Liver (tissue), 9 donors: ENCODE data around the gene TFF1. TPM values are rescaled to one million over a fixed set of nuclear protein-coding genes. Genes with fewer than 3 reads are reported as not detected.

Source experiments
- DNase-seq: peaks from one replicate; pipeline ENCODE4 v3.0.0-alpha.2; 2017; ENCODE audit warnings: low spot score
- H3K27ac ChIP-seq, 2 donors: one replicate each; pipeline ENCODE4 v1.7.0; 2013; ENCODE audit warnings: inconsistent platforms in 2 of 2, low read length in 2 of 2, control low read depth in 1 of 2, low read depth in 1 of 2, mild to moderate bottlenecking in 1 of 2
- H3K27me3 ChIP-seq, 4 donors: one replicate each; pipeline versions ENCODE4 v1.6.1 to v1.7.0; 2013; ENCODE audit warnings: low read length in 3 of 4, inconsistent platforms in 1 of 4, mild to moderate bottlenecking in 1 of 4, moderate library complexity in 1 of 4; ENCODE audit not compliant: control insufficient read depth in 4 of 4, insufficient read depth in 4 of 4
- H3K36me3 ChIP-seq, 4 donors: one replicate each; pipeline versions ENCODE4 v1.6.1 to v1.7.0; 2013; ENCODE audit warnings: low read length in 3 of 4, mild to moderate bottlenecking in 3 of 4, low read depth in 1 of 4, moderate library complexity in 1 of 4; ENCODE audit not compliant: control insufficient read depth in 4 of 4, insufficient read depth in 3 of 4
- H3K4me1 ChIP-seq, 4 donors: one replicate each; pipeline versions ENCODE4 v1.6.1 to v1.7.0; 2013; ENCODE audit warnings: low read length in 3 of 4, mild to moderate bottlenecking in 3 of 4, moderate library complexity in 1 of 4; ENCODE audit not compliant: control insufficient read depth in 4 of 4, insufficient read depth in 4 of 4
- H3K4me3 ChIP-seq, 3 donors: one replicate each; pipeline versions ENCODE4 v1.6.1 to v1.7.0; 2013; ENCODE audit warnings: low read length in 3 of 3, control low read depth in 1 of 3, low read depth in 1 of 3, mild to moderate bottlenecking in 1 of 3
- H3K9ac ChIP-seq, 2 donors: one replicate each; pipeline ENCODE4 v1.7.0; 2013; ENCODE audit warnings: low read length in 2 of 2, mild to moderate bottlenecking in 2 of 2, moderate library complexity in 2 of 2, control low read depth in 1 of 2, low read depth in 1 of 2
- H3K9me3 ChIP-seq, 4 donors: one replicate each; pipeline versions ENCODE4 v1.6.1 to v1.7.0; 2013; ENCODE audit warnings: low read length in 3 of 4; ENCODE audit not compliant: control insufficient read depth in 4 of 4
- FOXA1 ChIP-seq: IDR thresholded peaks from 2 replicates; pipeline ENCODE4 v1.6.1; 2016; ENCODE audit warnings: antibody characterized with exemption
- FOXA2 ChIP-seq: IDR thresholded peaks from 2 replicates; pipeline ENCODE4 v1.6.1; 2016; ENCODE audit warnings: antibody characterized with exemption
- GABPA ChIP-seq, 2 donors: IDR thresholded peaks in 1 of 2; conservative IDR thresholded peaks in 1 of 2; 2 replicates each; pipeline ENCODE4 v1.6.1; 2016; ENCODE audit warnings: antibody characterized with exemption in 2 of 2, mild to moderate bottlenecking in 1 of 2, moderate library complexity in 1 of 2
- HNF4A ChIP-seq, 2 donors: conservative IDR thresholded peaks; 2 replicates each; pipeline ENCODE4 v1.6.1; 2016; ENCODE audit warnings: antibody characterized with exemption in 2 of 2, mild to moderate bottlenecking in 2 of 2
- JUND ChIP-seq, 2 donors: IDR thresholded peaks; 2 replicates each; pipeline ENCODE4 v1.6.1; 2016; ENCODE audit warnings: antibody characterized with exemption in 2 of 2
- NR2F2 ChIP-seq: IDR thresholded peaks from 2 replicates; pipeline ENCODE4 v1.6.1; 2016; ENCODE audit warnings: antibody characterized with exemption
- RAD21 ChIP-seq, 2 donors: IDR thresholded peaks; 2 replicates each; pipeline ENCODE4 v1.6.1; 2016; ENCODE audit warnings: antibody characterized with exemption in 2 of 2, mild to moderate bottlenecking in 2 of 2
- SP1 ChIP-seq: IDR thresholded peaks from 2 replicates; pipeline ENCODE4 v1.6.1; 2018; ENCODE audit warnings: antibody characterized with exemption, mild to moderate bottlenecking
- TAF1 ChIP-seq: conservative IDR thresholded peaks from 2 replicates; pipeline ENCODE4 v1.6.1; 2016; ENCODE audit warnings: antibody characterized with exemption, mild to moderate bottlenecking
- YY1 ChIP-seq: IDR thresholded peaks from 2 replicates; pipeline ENCODE4 v1.6.1; 2016; ENCODE audit warnings: antibody characterized with exemption, mild to moderate bottlenecking
- WGBS: extraction: QIAGEN DNeasy Blood & Tissue Kit; methylation state at CpG from one replicate; pipeline ENCODE4 v1.1.7; 2013; 5-methylcytosine and 5-hydroxymethylcytosine counted together
- polyA plus RNA-seq, 2 donors: library from polyadenylated mRNA; stranded (reverse) in 1 of 2; unstranded in 1 of 2; fragments of 200-250 nt in 1 of 2; fragments of >200 nt in 1 of 2; fragmentation: Nextera tagmentation in 1 of 2; extraction: Ambion mirVana in 1 of 2; gene quantifications; one replicate each; pipeline versions ENCODE4 v1.2.1 to v1.2.3, GENCODE V29; 2013 to 2015
- total RNA-seq, 2 donors: library from RNA; depleted of rRNA; stranded (reverse); fragments of >200 nt; gene quantifications; one replicate each; pipeline ENCODE4 v1.2.3, GENCODE V29; 2014
- TF ChIP-seq, protein P1 (sequence below): IDR thresholded peaks from 2 replicates; pipeline ENCODE4 v1.6.1; 2016; ENCODE audit warnings: antibody characterized with exemption
- TF ChIP-seq, protein P2 (sequence below): IDR thresholded peaks from 2 replicates; pipeline ENCODE4 v1.6.1; 2016; ENCODE audit warnings: antibody characterized with exemption
- TF ChIP-seq, protein P3 (sequence below): IDR thresholded peaks from 2 replicates; pipeline ENCODE4 v1.6.1; 2016; ENCODE audit warnings: antibody characterized with exemption
- TF ChIP-seq, protein P4 (sequence below): fragments of 150-350 bp; IDR thresholded peaks from 2 replicates; pipeline ENCODE4 v1.5.1; 2017; ENCODE audit warnings: improper control_type of control experiment, low read depth, low read length; ENCODE audit not compliant: missing input control
- donor health status: healthy.
- donor health status: healthy.
- donor health status: healthy.
- donor health status: healthy.
- donor health status: healthy.

The TFF1 gene
- total and polyA plus RNA-seq, 4 donors: not detected

- Histone ChIP-seq H3K9me3 (no peaks in the 10 kb centered on the region), H3K27me3 (peaks cover 0 to 4% (median 0%) of the 10 kb centered on the region in 4 donors), H3K36me3 (no peaks in the 10 kb centered on the region), H3K27ac (peak overlapping the region in 1 of 2 donors; percentile 31), H3K4me1 (peaks cover 0 to 3% (median 0%) of the 10 kb centered on the region in 4 donors), H3K4me3 (no peak overlapping the region), H3K9ac (no peak overlapping the region)
- TF ChIP-seq FOXA1 (no peak), NR2F2 (no peak), HNF4A (conservative IDR thresholded peaks at IDR 0.05) (no peak), SP1 (no peak), JUND (IDR thresholded peaks at IDR 0.05) (no peak), RAD21 (IDR thresholded peaks at IDR 0.05) (no peak), GABPA (IDR thresholded peaks at IDR 0.05 in 1 of 2, conservative IDR thresholded peaks at IDR 0.05 in 1 of 2) (no peak)
- TF ChIP-seq, protein P1, sequence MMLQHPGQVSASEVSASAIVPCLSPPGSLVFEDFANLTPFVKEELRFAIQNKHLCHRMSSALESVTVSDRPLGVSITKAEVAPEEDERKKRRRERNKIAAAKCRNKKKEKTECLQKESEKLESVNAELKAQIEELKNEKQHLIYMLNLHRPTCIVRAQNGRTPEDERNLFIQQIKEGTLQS: no peak
- TF ChIP-seq, protein P2, sequence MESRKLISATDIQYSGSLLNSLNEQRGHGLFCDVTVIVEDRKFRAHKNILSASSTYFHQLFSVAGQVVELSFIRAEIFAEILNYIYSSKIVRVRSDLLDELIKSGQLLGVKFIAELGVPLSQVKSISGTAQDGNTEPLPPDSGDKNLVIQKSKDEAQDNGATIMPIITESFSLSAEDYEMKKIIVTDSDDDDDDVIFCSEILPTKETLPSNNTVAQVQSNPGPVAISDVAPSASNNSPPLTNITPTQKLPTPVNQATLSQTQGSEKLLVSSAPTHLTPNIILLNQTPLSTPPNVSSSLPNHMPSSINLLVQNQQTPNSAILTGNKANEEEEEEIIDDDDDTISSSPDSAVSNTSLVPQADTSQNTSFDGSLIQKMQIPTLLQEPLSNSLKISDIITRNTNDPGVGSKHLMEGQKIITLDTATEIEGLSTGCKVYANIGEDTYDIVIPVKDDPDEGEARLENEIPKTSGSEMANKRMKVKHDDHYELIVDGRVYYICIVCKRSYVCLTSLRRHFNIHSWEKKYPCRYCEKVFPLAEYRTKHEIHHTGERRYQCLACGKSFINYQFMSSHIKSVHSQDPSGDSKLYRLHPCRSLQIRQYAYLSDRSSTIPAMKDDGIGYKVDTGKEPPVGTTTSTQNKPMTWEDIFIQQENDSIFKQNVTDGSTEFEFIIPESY: no peak
- no peak for DNase-seq
- WGBS: 88% methylated on average over 23 of the region's 23 CpGs
Observed at GRCh38 chr21:42405064-42406013, 39.0 kb upstream of the TFF1 start.

GRCh38 chr21:42404539-42404938, 38.2 kb upstream of the TFF1 start:
- H3K9me3 ChIP-seq: no peaks in the 10 kb centered on the region
- H3K9ac ChIP-seq: peak overlapping the region in 1 of 2 donors; percentile 20
- no peak overlapping the region for H3K4me3 ChIP-seq
- H3K27ac ChIP-seq: no peak overlapping the region
- H3K27me3 ChIP-seq: peaks cover 0 to 4% (median 0%) of the 10 kb centered on the region in 4 donors
- no peak for DNase-seq
- H3K36me3 ChIP-seq: no peaks in the 10 kb centered on the region
- WGBS: 79% methylated on average over 10 of the region's 10 CpGs
- H3K4me1 ChIP-seq: peaks cover 0 to 3% (median 0%) of the 10 kb centered on the region in 4 donors
- TF ChIP-seq, protein P3, sequence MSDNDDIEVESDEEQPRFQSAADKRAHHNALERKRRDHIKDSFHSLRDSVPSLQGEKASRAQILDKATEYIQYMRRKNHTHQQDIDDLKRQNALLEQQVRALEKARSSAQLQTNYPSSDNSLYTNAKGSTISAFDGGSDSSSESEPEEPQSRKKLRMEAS: no peak
- TF ChIP-seq YY1 (no peak), TAF1 (no peak), RAD21 (IDR thresholded peaks at IDR 0.05) (no peak), FOXA2 (no peak)
- TF ChIP-seq, protein P4, sequence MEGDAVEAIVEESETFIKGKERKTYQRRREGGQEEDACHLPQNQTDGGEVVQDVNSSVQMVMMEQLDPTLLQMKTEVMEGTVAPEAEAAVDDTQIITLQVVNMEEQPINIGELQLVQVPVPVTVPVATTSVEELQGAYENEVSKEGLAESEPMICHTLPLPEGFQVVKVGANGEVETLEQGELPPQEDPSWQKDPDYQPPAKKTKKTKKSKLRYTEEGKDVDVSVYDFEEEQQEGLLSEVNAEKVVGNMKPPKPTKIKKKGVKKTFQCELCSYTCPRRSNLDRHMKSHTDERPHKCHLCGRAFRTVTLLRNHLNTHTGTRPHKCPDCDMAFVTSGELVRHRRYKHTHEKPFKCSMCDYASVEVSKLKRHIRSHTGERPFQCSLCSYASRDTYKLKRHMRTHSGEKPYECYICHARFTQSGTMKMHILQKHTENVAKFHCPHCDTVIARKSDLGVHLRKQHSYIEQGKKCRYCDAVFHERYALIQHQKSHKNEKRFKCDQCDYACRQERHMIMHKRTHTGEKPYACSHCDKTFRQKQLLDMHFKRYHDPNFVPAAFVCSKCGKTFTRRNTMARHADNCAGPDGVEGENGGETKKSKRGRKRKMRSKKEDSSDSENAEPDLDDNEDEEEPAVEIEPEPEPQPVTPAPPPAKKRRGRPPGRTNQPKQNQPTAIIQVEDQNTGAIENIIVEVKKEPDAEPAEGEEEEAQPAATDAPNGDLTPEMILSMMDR: no peak
